Measurements from ENCODE around the gene AGRN.

DNA sequence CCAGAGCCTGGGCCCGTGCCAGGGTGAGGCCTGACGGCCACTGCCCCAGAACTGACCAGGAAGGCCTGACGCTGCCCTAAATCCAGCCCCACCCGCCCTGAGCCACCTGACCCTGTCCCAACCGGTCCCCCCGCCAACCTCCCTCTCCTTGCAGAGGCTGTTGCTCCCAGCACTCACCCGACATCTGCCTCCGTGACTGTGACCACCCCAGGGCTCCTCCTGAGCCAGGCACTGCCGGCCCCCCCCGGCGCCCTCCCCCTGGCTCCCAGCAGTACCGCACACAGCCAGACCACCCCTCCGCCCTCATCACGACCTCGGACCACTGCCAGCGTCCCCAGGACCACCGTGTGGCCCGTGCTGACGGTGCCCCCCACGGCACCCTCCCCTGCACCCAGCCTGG, 26.3 kb downstream of the AGRN start:
- TF ChIP-seq POLR2AphosphoS5 (IDR thresholded peaks at IDR 0.05) (no peak), POLR2A (IDR thresholded peaks at IDR 0.05) (no peak)
- TF ChIP-seq, protein P1, sequence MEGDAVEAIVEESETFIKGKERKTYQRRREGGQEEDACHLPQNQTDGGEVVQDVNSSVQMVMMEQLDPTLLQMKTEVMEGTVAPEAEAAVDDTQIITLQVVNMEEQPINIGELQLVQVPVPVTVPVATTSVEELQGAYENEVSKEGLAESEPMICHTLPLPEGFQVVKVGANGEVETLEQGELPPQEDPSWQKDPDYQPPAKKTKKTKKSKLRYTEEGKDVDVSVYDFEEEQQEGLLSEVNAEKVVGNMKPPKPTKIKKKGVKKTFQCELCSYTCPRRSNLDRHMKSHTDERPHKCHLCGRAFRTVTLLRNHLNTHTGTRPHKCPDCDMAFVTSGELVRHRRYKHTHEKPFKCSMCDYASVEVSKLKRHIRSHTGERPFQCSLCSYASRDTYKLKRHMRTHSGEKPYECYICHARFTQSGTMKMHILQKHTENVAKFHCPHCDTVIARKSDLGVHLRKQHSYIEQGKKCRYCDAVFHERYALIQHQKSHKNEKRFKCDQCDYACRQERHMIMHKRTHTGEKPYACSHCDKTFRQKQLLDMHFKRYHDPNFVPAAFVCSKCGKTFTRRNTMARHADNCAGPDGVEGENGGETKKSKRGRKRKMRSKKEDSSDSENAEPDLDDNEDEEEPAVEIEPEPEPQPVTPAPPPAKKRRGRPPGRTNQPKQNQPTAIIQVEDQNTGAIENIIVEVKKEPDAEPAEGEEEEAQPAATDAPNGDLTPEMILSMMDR (IDR thresholded peaks at IDR 0.05) = no peak
